Measurements from ENCODE around the gene MTPN. TPM values are rescaled to one million over a fixed set of nuclear protein-coding genes. Genes with fewer than 3 reads are reported as not detected.

The MTPN gene
- total RNA-seq, 2 experiments from 2014 or later: 138 to 142 TPM

- DNase-seq: no peak
- H3K27me3 Mint-ChIP-seq (ENCODE audit: low read depth): no peaks in the 10 kb centered on the region
- no peaks in the 10 kb centered on the region for H3K9me3 Mint-ChIP-seq (ENCODE audit: insufficient read depth)
- CTCF ChIA-PET: no interaction called here
- no peak for ATAC-seq
- no peak overlapping the region for H3K4me3 Mint-ChIP-seq
- no peaks in the 10 kb centered on the region for H3K4me1 Mint-ChIP-seq (ENCODE audit: low read depth)
- POLR2A ChIA-PET: no interaction called here
- H3K36me3 Mint-ChIP-seq (ENCODE audit: low read depth): no peaks in the 10 kb centered on the region
- no peak overlapping the region for H3K27ac Mint-ChIP-seq
Observed at GRCh38 chr7:135894816-135895215, 82.3 kb downstream of the MTPN start.

GRCh38 chr7:135889823-135890222 is 87.3 kb downstream of the MTPN start:
- CTCF ChIA-PET: no interaction called here
- DNase-seq: no peak
- H3K9me3 Mint-ChIP-seq (ENCODE audit: insufficient read depth): no peaks in the 10 kb centered on the region
- H3K27me3 Mint-ChIP-seq (ENCODE audit: low read depth): no peaks in the 10 kb centered on the region
- H3K4me3 Mint-ChIP-seq: no peak overlapping the region
- H3K27ac Mint-ChIP-seq: no peak overlapping the region
- POLR2A ChIA-PET: no interaction called here
- no peak for ATAC-seq
- H3K36me3 Mint-ChIP-seq (ENCODE audit: low read depth): no peaks in the 10 kb centered on the region
- no peaks in the 10 kb centered on the region for H3K4me1 Mint-ChIP-seq (ENCODE audit: low read depth)

- Mint-ChIP-seq H3K27ac (no peak overlapping the region), H3K4me3 (no peak overlapping the region), H3K9me3 (ENCODE audit: insufficient read depth) (no peaks in the 10 kb centered on the region), H3K4me1 (ENCODE audit: low read depth) (no peaks in the 10 kb centered on the region), H3K27me3 (ENCODE audit: low read depth) (no peaks in the 10 kb centered on the region), H3K36me3 (ENCODE audit: low read depth) (no peaks in the 10 kb centered on the region)
- ChIA-PET CTCF (no interaction called here), POLR2A (no interaction called here)
- DNase-seq (no peak), ATAC-seq (no peak)
Observed at GRCh38 chr7:135888740-135889139, 88.4 kb downstream of the MTPN start.

- Mint-ChIP-seq H3K27me3 (ENCODE audit: low read depth) (no peaks in the 10 kb centered on the region), H3K4me3 (no peak overlapping the region), H3K27ac (no peak overlapping the region), H3K9me3 (ENCODE audit: insufficient read depth) (no peaks in the 10 kb centered on the region), H3K36me3 (ENCODE audit: low read depth) (no peaks in the 10 kb centered on the region), H3K4me1 (ENCODE audit: low read depth) (no peaks in the 10 kb centered on the region)
- ATAC-seq (no peak), DNase-seq (no peak)
- ChIA-PET CTCF (no interaction called here), POLR2A (no interaction called here)
Observed at GRCh38 chr7:135886345-135887132, 90.6 kb downstream of the MTPN start.

- DNase-seq: no peak
- POLR2A ChIA-PET: no interaction called here
- Mint-ChIP-seq H3K27ac (no peak overlapping the region), H3K4me1 (ENCODE audit: low read depth) (no peaks in the 10 kb centered on the region), H3K4me3 (no peak overlapping the region), H3K9me3 (ENCODE audit: insufficient read depth) (no peaks in the 10 kb centered on the region), H3K36me3 (ENCODE audit: low read depth) (no peaks in the 10 kb centered on the region), H3K27me3 (ENCODE audit: low read depth) (no peaks in the 10 kb centered on the region)
- no peak for ATAC-seq
- CTCF ChIA-PET: no interaction called here
Observed at GRCh38 chr7:135884495-135885232, 92.5 kb downstream of the MTPN start.

GRCh38 chr7:135879233-135879632 is 97.9 kb downstream of the MTPN start:
- H3K27ac Mint-ChIP-seq: no peak overlapping the region
- H3K4me1 Mint-ChIP-seq (ENCODE audit: low read depth): no peaks in the 10 kb centered on the region
- ATAC-seq (no peak), DNase-seq (no peak)
- CTCF ChIA-PET: no interaction called here
- POLR2A ChIA-PET: no interaction called here
- no peaks in the 10 kb centered on the region for H3K9me3 Mint-ChIP-seq (ENCODE audit: insufficient read depth)
- no peaks in the 10 kb centered on the region for H3K36me3 Mint-ChIP-seq (ENCODE audit: low read depth)
- no peaks in the 10 kb centered on the region for H3K27me3 Mint-ChIP-seq (ENCODE audit: low read depth)
- no peak overlapping the region for H3K4me3 Mint-ChIP-seq

GRCh38 chr7:135878284-135878683 is 98.9 kb downstream of the MTPN start:
- ChIA-PET CTCF (no interaction called here), POLR2A (no interaction called here)
- DNase-seq (no peak), ATAC-seq (no peak)
- Mint-ChIP-seq H3K27ac (no peak overlapping the region), H3K36me3 (ENCODE audit: low read depth) (no peaks in the 10 kb centered on the region), H3K4me3 (no peak overlapping the region), H3K4me1 (ENCODE audit: low read depth) (no peaks in the 10 kb centered on the region), H3K27me3 (ENCODE audit: low read depth) (no peaks in the 10 kb centered on the region), H3K9me3 (ENCODE audit: insufficient read depth) (no peaks in the 10 kb centered on the region)

GRCh38 chr7:135877805-135878204 is 99.4 kb downstream of the MTPN start:
- Mint-ChIP-seq H3K9me3 (ENCODE audit: insufficient read depth) (no peaks in the 10 kb centered on the region), H3K27ac (no peak overlapping the region), H3K27me3 (ENCODE audit: low read depth) (no peaks in the 10 kb centered on the region), H3K36me3 (ENCODE audit: low read depth) (no peaks in the 10 kb centered on the region), H3K4me1 (ENCODE audit: low read depth) (no peaks in the 10 kb centered on the region), H3K4me3 (no peak overlapping the region)
- no peak for DNase-seq
- no peak for ATAC-seq
- CTCF ChIA-PET: no interaction called here
- POLR2A ChIA-PET: no interaction called here

Other genes with a start within 250 kb of the MTPN start
- not detected for gene SLC13A4, start 249.2 kb downstream of the MTPN start, total RNA-seq
- gene FAM180A, start 228.5 kb downstream of the MTPN start, total RNA-seq: not detected

All from activated CD8-positive, alpha-beta T cell treated with anti-CD3 and anti-CD28 coated beads, Interleukin-2, amount 10 ng/mL, durations not matched to agents 7 days and 5 days (primary cell).